HCT116 (cell line): ENCODE results near the gene ACYP2. TPM values are rescaled to one million over a fixed set of nuclear protein-coding genes. Genes with fewer than 3 reads are reported as not detected.

Source experiments
- ATAC-seq: fragments of 200-7000 bp; cut with Tn5 transposase; 2 replicates; pipeline ENCODE4 v1.9.1; 2020; ENCODE audit warnings: mild to moderate bottlenecking, moderate library complexity
- BruUV-seq: library from RNA; stranded (reverse); fragments of 400-500 nt; replicated peaks from 2 replicates; lab custom pipeline; 2021; lab: Mats Ljungman, UMichigan
- CTCF ChIA-PET: fragments of 300-600 bp; sonication (Branson Sonifier 250); formaldehyde crosslinking; loops from one replicate; lab custom pipeline; 2021; ENCODE audit warnings: antibody characterized with exemption; lab: Charles Lee
- POLR2A ChIA-PET: fragments of 300-600, 350-600 bp; sonication (Branson Sonifier 250); formaldehyde crosslinking; loops from one replicate; lab custom pipeline; 2021; ENCODE audit warnings: antibody characterized with exemption; lab: Charles Lee
- RAD21 ChIA-PET, 2 experiments: fragments of 300-600 bp; sonication (Branson Sonifier 250); formaldehyde crosslinking; loops; one replicate each; lab custom pipeline; 2023; ENCODE audit warnings: low total read pairs in 2 of 2; ENCODE audit not compliant: uncharacterized antibody in 2 of 2, unreplicated experiment in 2 of 2, low non-redundant PET in 1 of 2; lab: Charles Lee
- DNase-seq: peaks from one replicate; pipeline ENCODE4 v3.0.0-alpha.2; 2010; ENCODE audit warnings: low read depth, low spot score
- H2AFZ ChIP-seq: fragments of 200-600 bp; shearing (Covaris generic), sonication (generic); 2 replicates; pipeline ENCODE4 v1.6.1; 2017; ENCODE audit warnings: low read depth, mixed run types, mixed read lengths, antibody characterized with exemption, low read length; ENCODE audit not compliant: poor library complexity, severe bottlenecking
- H3K27ac ChIP-seq: 2 replicates; pipeline ENCODE4 v1.5.1; 2012; ENCODE audit warnings: low read depth, low read length
- H3K27me3 ChIP-seq: fragments of 200-600 bp; sonication (generic); 2 replicates; pipeline ENCODE4 v1.6.1; 2016; ENCODE audit warnings: mixed run types, low read length, mixed read lengths; ENCODE audit not compliant: insufficient read depth
- H3K36me3 ChIP-seq, 2 experiments: fragments of 200-500 bp in 1 of 2; fragments of 200-600 bp in 1 of 2; sonication (Bioruptor generic) in 1 of 2; sonication (generic) in 1 of 2; 2 replicates each; pipeline versions ENCODE4 v1.5.1 to v1.6.1; 2014 to 2016; ENCODE audit warnings: low read length in 2 of 2, inconsistent platforms in 1 of 2, mixed read lengths in 1 of 2, mixed run types in 1 of 2; ENCODE audit not compliant: insufficient read depth in 2 of 2, control insufficient read depth in 1 of 2
- H3K4me1 ChIP-seq, 2 experiments: fragments of 200-600 bp in 1 of 2; sonication (generic) in 1 of 2; 2 replicates each; pipeline versions ENCODE4 v1.5.1 to v1.6.1; 2012 to 2017; ENCODE audit warnings: low read length in 2 of 2, inconsistent platforms in 1 of 2, mild to moderate bottlenecking in 1 of 2, mixed read lengths in 1 of 2, mixed run types in 1 of 2, moderate library complexity in 1 of 2; ENCODE audit not compliant: insufficient read depth in 2 of 2, control insufficient read depth in 1 of 2
- H3K4me2 ChIP-seq: fragments of 200-600 bp; sonication (generic); 2 replicates; pipeline ENCODE4 v1.6.1; 2017; ENCODE audit warnings: mixed run types, low read length, mixed read lengths
- H3K4me3 ChIP-seq, 2 experiments: fragments of 200-600 bp in 1 of 2; sonication (generic) in 1 of 2; replicated peaks in 1 of 2; 2 replicates each; pipeline ENCODE4 v1.5.1; 2011 to 2016; ENCODE audit warnings: low read length in 2 of 2, control low read depth in 1 of 2, low read depth in 1 of 2, mild to moderate bottlenecking in 1 of 2, mixed read lengths in 1 of 2, mixed run types in 1 of 2
- H3K79me2 ChIP-seq: fragments of 200-600 bp; sonication (generic); 2 replicates; pipeline ENCODE4 v1.6.1; 2017; ENCODE audit warnings: mild to moderate bottlenecking, mixed run types, low read length, moderate library complexity, mixed read lengths; ENCODE audit not compliant: insufficient read depth
- H3K9ac ChIP-seq: fragments of 200-600 bp; sonication (generic); 2 replicates; pipeline ENCODE4 v1.6.1; 2016; ENCODE audit warnings: low read length, mixed read lengths
- H3K9me2 ChIP-seq: fragments of 200-600 bp; sonication (generic), shearing (Covaris generic); 2 replicates; pipeline ENCODE4 v1.6.1; 2017; ENCODE audit warnings: mixed run types, mild to moderate bottlenecking, moderate library complexity; ENCODE audit not compliant: insufficient read depth
- H3K9me3 ChIP-seq, 2 experiments: fragments of 200-500 bp in 1 of 2; fragments of 200-600 bp in 1 of 2; sonication (Bioruptor generic) in 1 of 2; sonication (generic) in 1 of 2; 2 replicates each; pipeline ENCODE4 v1.6.1; 2014 to 2017; ENCODE audit warnings: low read length in 2 of 2, mixed read lengths in 2 of 2, inconsistent platforms in 1 of 2, low read depth in 1 of 2, mild to moderate bottlenecking in 1 of 2, mixed run types in 1 of 2, moderate library complexity in 1 of 2; ENCODE audit not compliant: control insufficient read depth in 1 of 2, insufficient read depth in 1 of 2
- H4K20me1 ChIP-seq: fragments of 200-600 bp; sonication (generic), shearing (Covaris generic); 2 replicates; pipeline ENCODE4 v1.6.1; 2017; ENCODE audit warnings: mixed run types, mild to moderate bottlenecking, moderate library complexity; ENCODE audit not compliant: insufficient read depth
- CBX3 ChIP-seq: IDR thresholded peaks from 2 replicates; pipeline ENCODE4 v1.6.1; 2012; ENCODE audit warnings: low read depth
- EGR1 ChIP-seq: IDR thresholded peaks from 2 replicates; pipeline ENCODE4 v1.6.1; 2012; ENCODE audit warnings: low read depth
- ELF1 ChIP-seq: IDR thresholded peaks from 2 replicates; pipeline ENCODE4 v1.6.1; 2012; ENCODE audit warnings: low read depth, borderline replicate concordance
- EZH2phosphoT487 ChIP-seq: fragments of 200-600 bp; IDR thresholded peaks from 2 replicates; pipeline ENCODE4 v1.6.1; 2018; ENCODE audit warnings: antibody characterized with exemption, borderline replicate concordance
- FOSL1 ChIP-seq: IDR thresholded peaks from 2 replicates; pipeline ENCODE4 v1.6.1; 2012; ENCODE audit warnings: low read depth
- JUND ChIP-seq: IDR thresholded peaks from 2 replicates; pipeline ENCODE4 v1.6.1; 2012
- POLR2A ChIP-seq: IDR thresholded peaks from 2 replicates; pipeline ENCODE4 v1.7.0; 2011; ENCODE audit warnings: borderline replicate concordance; ENCODE audit not compliant: insufficient read depth, insufficient read length; ENCODE audit errors: extremely low read depth
- POLR2AphosphoS5 ChIP-seq: IDR thresholded peaks from 2 replicates; pipeline ENCODE4 v1.6.1; 2011; ENCODE audit warnings: mild to moderate bottlenecking, low read depth, low read length, moderate library complexity
- SIN3A ChIP-seq: IDR thresholded peaks from 2 replicates; pipeline ENCODE4 v1.6.1; 2012; ENCODE audit warnings: low read depth
- SP1 ChIP-seq: IDR thresholded peaks from 2 replicates; pipeline ENCODE4 v1.6.1; 2012; ENCODE audit warnings: low read depth
- YY1 ChIP-seq: IDR thresholded peaks from 2 replicates; pipeline ENCODE4 v1.6.1; 2011; ENCODE audit warnings: low read length, low read depth, moderate library complexity, mild to moderate bottlenecking; ENCODE audit not compliant: insufficient replicate concordance; ENCODE audit errors: extremely low read depth
- ZFX ChIP-seq: fragments of 450-650 bp; IDR thresholded peaks from 2 replicates; pipeline ENCODE4 v1.6.1; 2017
- ZNF274 ChIP-seq: fragments of 200-500 bp; sonication (Bioruptor generic); IDR thresholded peaks from 2 replicates; pipeline ENCODE4 v1.6.1; 2014; ENCODE audit warnings: mild to moderate bottlenecking, low read depth, low read length, inconsistent platforms
- intact Hi-C: fragments of 100-400 bp; cut with micrococcal nuclease; formaldehyde crosslinking; loops from 2 replicates; pipeline ENCODE4 v1.10.0; 2022
- total RNA-seq: library from RNA; stranded (reverse); gene quantifications from one replicate; pipeline ENCODE4 v1.2.1, GENCODE V29; 2021; ENCODE audit not compliant: unreplicated experiment
- TF ChIP-seq, protein P1 (sequence below): IDR thresholded peaks from 2 replicates; pipeline ENCODE4 v1.6.1; 2012; ENCODE audit warnings: low read depth
- TF ChIP-seq, protein P2 (sequence below), 3 experiments: fragments of 200-600 bp in 1 of 3; sonication (generic) in 1 of 3; IDR thresholded peaks in 2 of 3; conservative IDR thresholded peaks in 1 of 3; 2 replicates each; pipeline ENCODE4 v1.5.1; 2012 to 2017; ENCODE audit warnings: low read depth in 2 of 3, low read length in 2 of 3, antibody characterized with exemption in 1 of 3, borderline replicate concordance in 1 of 3, control low read depth in 1 of 3, mild to moderate bottlenecking in 1 of 3, mixed read lengths in 1 of 3, mixed run types in 1 of 3, moderate library complexity in 1 of 3; ENCODE audit not compliant: insufficient read depth in 1 of 3

The ACYP2 gene
- total RNA-seq, 1 experiment from 2014 or later: 9.4 TPM

GRCh38 chr2:54330926-54331835 is 215.8 kb downstream of the ACYP2 start:
- DNase-seq (no peak), ATAC-seq (no peak)
- BruUV-seq: TSS peak; percentile 71
- no peaks in the 10 kb centered on the region for H3K9me3 ChIP-seq
- TF ChIP-seq ZFX (0 out of 2 replicates have a peak, but pooled peaks have one; percentile 11), ZNF274 (no peak), JUND (no peak)
- POLR2A ChIA-PET: interaction anchor here (1.5 kb wide), 1 partner anchor 23 kb away, joined by 3 read pairs; no protein-coding TSS in a partner anchor
- H3K36me3 ChIP-seq: no peaks in the 10 kb centered on the region
- H3K4me3 ChIP-seq: peak overlapping the region; percentile 49 to 58
- H3K4me2 ChIP-seq: peak overlapping the region; percentile 83
- H3K4me1 ChIP-seq: peaks cover 6 to 18% of the 10 kb centered on the region in 2 experiments; a peak in 3 of 4 replicates
- intact Hi-C loops: no loop called here
- no peak overlapping the region for H3K27ac ChIP-seq
- RAD21 ChIA-PET: no interaction called here
- peak overlapping the region; percentile 70 for H2AFZ ChIP-seq
- H3K9me2 ChIP-seq: no peaks in the 10 kb centered on the region
- H3K27me3 ChIP-seq: no peaks in the 10 kb centered on the region
- H4K20me1 ChIP-seq: no peaks in the 10 kb centered on the region
- CTCF ChIA-PET: no interaction called here
- H3K79me2 ChIP-seq: no peaks in the 10 kb centered on the region
- peak overlapping the region; percentile 53 for H3K9ac ChIP-seq

DNA sequence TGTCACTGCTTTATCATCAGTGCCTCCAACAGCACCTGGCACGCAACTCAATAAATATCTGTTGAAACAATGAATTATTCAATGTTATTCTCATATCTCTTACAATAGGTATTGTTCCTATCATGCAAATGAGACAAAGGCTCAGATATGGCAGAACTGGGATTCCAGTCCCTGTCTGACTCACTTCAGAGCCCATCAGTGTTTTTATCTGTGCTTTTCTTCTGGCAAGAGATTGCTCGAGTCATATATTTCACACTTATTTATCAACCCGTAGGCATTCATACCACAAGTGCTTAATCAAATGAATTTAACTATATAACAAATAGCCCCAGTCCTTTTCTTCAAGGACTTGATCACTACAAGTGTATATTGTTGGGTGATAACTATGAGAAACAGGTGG is 217.0 kb downstream of the ACYP2 start:
- Histone ChIP-seq H3K4me2 (no peak overlapping the region), H3K27ac (no peak overlapping the region), H2AFZ (no peak overlapping the region), H3K27me3 (no peaks in the 10 kb centered on the region), H3K9ac (no peak overlapping the region), H3K9me2 (no peaks in the 10 kb centered on the region), H4K20me1 (no peaks in the 10 kb centered on the region), H3K4me3 (no peak overlapping the region), H3K79me2 (no peaks in the 10 kb centered on the region), H3K4me1 (peaks cover 6 to 18% of the 10 kb centered on the region in 2 experiments; a peak in 3 of 4 replicates), H3K9me3 (no peaks in the 10 kb centered on the region), H3K36me3 (no peaks in the 10 kb centered on the region)
- no peak for DNase-seq
- CTCF ChIA-PET: no interaction called here
- no TSS peak for BruUV-seq
- RAD21 ChIA-PET: no interaction called here
- intact Hi-C loops: no loop called here
- ATAC-seq: no peak
- POLR2A ChIA-PET: no interaction called here
- TF ChIP-seq, protein P1, sequence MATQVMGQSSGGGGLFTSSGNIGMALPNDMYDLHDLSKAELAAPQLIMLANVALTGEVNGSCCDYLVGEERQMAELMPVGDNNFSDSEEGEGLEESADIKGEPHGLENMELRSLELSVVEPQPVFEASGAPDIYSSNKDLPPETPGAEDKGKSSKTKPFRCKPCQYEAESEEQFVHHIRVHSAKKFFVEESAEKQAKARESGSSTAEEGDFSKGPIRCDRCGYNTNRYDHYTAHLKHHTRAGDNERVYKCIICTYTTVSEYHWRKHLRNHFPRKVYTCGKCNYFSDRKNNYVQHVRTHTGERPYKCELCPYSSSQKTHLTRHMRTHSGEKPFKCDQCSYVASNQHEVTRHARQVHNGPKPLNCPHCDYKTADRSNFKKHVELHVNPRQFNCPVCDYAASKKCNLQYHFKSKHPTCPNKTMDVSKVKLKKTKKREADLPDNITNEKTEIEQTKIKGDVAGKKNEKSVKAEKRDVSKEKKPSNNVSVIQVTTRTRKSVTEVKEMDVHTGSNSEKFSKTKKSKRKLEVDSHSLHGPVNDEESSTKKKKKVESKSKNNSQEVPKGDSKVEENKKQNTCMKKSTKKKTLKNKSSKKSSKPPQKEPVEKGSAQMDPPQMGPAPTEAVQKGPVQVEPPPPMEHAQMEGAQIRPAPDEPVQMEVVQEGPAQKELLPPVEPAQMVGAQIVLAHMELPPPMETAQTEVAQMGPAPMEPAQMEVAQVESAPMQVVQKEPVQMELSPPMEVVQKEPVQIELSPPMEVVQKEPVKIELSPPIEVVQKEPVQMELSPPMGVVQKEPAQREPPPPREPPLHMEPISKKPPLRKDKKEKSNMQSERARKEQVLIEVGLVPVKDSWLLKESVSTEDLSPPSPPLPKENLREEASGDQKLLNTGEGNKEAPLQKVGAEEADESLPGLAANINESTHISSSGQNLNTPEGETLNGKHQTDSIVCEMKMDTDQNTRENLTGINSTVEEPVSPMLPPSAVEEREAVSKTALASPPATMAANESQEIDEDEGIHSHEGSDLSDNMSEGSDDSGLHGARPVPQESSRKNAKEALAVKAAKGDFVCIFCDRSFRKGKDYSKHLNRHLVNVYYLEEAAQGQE: no peak
- TF ChIP-seq EGR1 (no peak), CBX3 (no peak), ELF1 (no peak), FOSL1 (no peak), ZFX (no peak), YY1 (no peak), JUND (no peak), POLR2AphosphoS5 (no peak), EZH2phosphoT487 (no peak), SIN3A (no peak), SP1 (no peak), POLR2A (no peak)
- TF ChIP-seq, protein P2, sequence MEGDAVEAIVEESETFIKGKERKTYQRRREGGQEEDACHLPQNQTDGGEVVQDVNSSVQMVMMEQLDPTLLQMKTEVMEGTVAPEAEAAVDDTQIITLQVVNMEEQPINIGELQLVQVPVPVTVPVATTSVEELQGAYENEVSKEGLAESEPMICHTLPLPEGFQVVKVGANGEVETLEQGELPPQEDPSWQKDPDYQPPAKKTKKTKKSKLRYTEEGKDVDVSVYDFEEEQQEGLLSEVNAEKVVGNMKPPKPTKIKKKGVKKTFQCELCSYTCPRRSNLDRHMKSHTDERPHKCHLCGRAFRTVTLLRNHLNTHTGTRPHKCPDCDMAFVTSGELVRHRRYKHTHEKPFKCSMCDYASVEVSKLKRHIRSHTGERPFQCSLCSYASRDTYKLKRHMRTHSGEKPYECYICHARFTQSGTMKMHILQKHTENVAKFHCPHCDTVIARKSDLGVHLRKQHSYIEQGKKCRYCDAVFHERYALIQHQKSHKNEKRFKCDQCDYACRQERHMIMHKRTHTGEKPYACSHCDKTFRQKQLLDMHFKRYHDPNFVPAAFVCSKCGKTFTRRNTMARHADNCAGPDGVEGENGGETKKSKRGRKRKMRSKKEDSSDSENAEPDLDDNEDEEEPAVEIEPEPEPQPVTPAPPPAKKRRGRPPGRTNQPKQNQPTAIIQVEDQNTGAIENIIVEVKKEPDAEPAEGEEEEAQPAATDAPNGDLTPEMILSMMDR (IDR thresholded peaks at IDR 0.05 in 2 of 3, conservative IDR thresholded peaks at IDR 0.05 in 1 of 3; ENCODE audit: borderline replicate concordance in 1 of 3, insufficient read depth in 1 of 3, low read depth in 2 of 3, low read length in 2 of 3): no peak
